ENCODE results near the gene SHROOM1. TPM values are rescaled to one million over a fixed set of nuclear protein-coding genes. Genes with fewer than 3 reads are reported as not detected.
A peak's percentile ranks its signal among the peaks of the same experiment; 100 is the strongest.

SHROOM1 gene
- total and polyA plus RNA-seq, 8 donors: 5.3 to 264 (median 23.2) TPM

- no peak overlapping the region for H3K27ac ChIP-seq
- peaks cover 12 to 60% (median 38%) of the 10 kb centered on the region in 4 donors for H3K4me1 ChIP-seq
- DNase-seq: no peak
- no peaks in the 10 kb centered on the region for H3K9me3 ChIP-seq
- peak overlapping the region in 1 of 4 donors; percentile 74 for H3K4me3 ChIP-seq
- peaks cover 0 to 80% (median 5%) of the 10 kb centered on the region in 3 donors for H3K27me3 ChIP-seq
- TF ChIP-seq POLR2A (IDR thresholded peaks at IDR 0.05): no peak
- TF ChIP-seq POLR2AphosphoS5 (IDR thresholded peaks at IDR 0.05): no peak
- TF ChIP-seq EP300 (IDR thresholded peaks at IDR 0.05): no peak
- no peak for TF ChIP-seq CTCF (IDR thresholded peaks at IDR 0.05)
- intact Hi-C loops (cut with DNase I; ENCODE audit: low total_unique reads): no loop called here
- WGBS, 5 donors: 85 to 88% (median 87%) methylated on average over 4 of the region's 4 CpGs
- H3K36me3 ChIP-seq: peaks cover 0 to 34% (median 26%) of the 10 kb centered on the region in 4 donors
These were observed 2.3 kb downstream of the SHROOM1 start for GRCh38 chr5:132827943-132828673.

GRCh38 chr5:132826424-132827082 is 3.9 kb downstream of the SHROOM1 start:
- peaks cover 0 to 87% (median 5%) of the 10 kb centered on the region in 3 donors for H3K27me3 ChIP-seq
- H3K36me3 ChIP-seq: peaks cover 0 to 34% (median 27%) of the 10 kb centered on the region in 4 donors
- TF ChIP-seq POLR2AphosphoS5 (IDR thresholded peaks at IDR 0.05) (no peak), POLR2A (IDR thresholded peaks at IDR 0.05) (no peak), EP300 (IDR thresholded peaks at IDR 0.05) (no peak), CTCF (IDR thresholded peaks at IDR 0.05) (no peak)
- peaks cover 16 to 67% (median 40%) of the 10 kb centered on the region in 4 donors for H3K4me1 ChIP-seq
- no peaks in the 10 kb centered on the region for H3K9me3 ChIP-seq
- intact Hi-C loops (cut with DNase I; ENCODE audit: low total_unique reads): no loop called here
- no peak for DNase-seq
- H3K4me3 ChIP-seq: peak overlapping the region in 1 of 4 donors; percentile 29
- 57 to 71% (median 58%) methylated on average over 6 of the region's 6 CpGs for WGBS, 5 donors
- no peak overlapping the region for H3K27ac ChIP-seq

- Histone ChIP-seq H3K4me3 (peak overlapping the region; percentile 15 to 30 (median 28)), H3K36me3 (peaks cover 0 to 34% (median 27%) of the 10 kb centered on the region in 4 donors), H3K4me1 (peaks cover 16 to 62% (median 35%) of the 10 kb centered on the region in 4 donors), H3K27me3 (peaks cover 0 to 81% (median 5%) of the 10 kb centered on the region in 3 donors), H3K27ac (no peak overlapping the region), H3K9me3 (no peaks in the 10 kb centered on the region)
- no peak for TF ChIP-seq POLR2AphosphoS5 (IDR thresholded peaks at IDR 0.05)
- no peak for TF ChIP-seq POLR2A (IDR thresholded peaks at IDR 0.05)
- no peak for TF ChIP-seq CTCF (IDR thresholded peaks at IDR 0.05)
- no peak for TF ChIP-seq EP300 (IDR thresholded peaks at IDR 0.05)
- DNase-seq: peak in 1 of 2 donors; percentile 52
- intact Hi-C loops (cut with DNase I; ENCODE audit: low total_unique reads): no loop called here
- 66 to 80% (median 68%) methylated on average over 29 to 43 of the region's 43 CpGs for WGBS, 5 donors
These were observed 4.5 kb downstream of the SHROOM1 start for GRCh38 chr5:132825834-132826391.

Data from stomach (tissue), 9 donors.